Activated B cell treated with CpG ODN at 0.5 μM for 24 hours (primary cell): ENCODE data around the gene NDUFS2. TPM values are rescaled to one million over a fixed set of nuclear protein-coding genes. Genes with fewer than 3 reads are reported as not detected.

Experiments
- ATAC-seq: fragments of 200-7000 bp; cut with Tn5 transposase; one replicate; pipeline ENCODE4 v1.10.0; 2021; ENCODE audit warnings: low read depth, mild to moderate bottlenecking, moderate library complexity
- CTCF ChIA-PET: fragments of 350-600 bp; sonication (Branson Sonifier 250); formaldehyde crosslinking; loops from one replicate; lab custom pipeline; 2021; ENCODE audit warnings: antibody characterized with exemption; lab: Charles Lee
- POLR2A ChIA-PET: fragments of 350-600 bp; sonication (Branson Sonifier 250); formaldehyde crosslinking; loops from one replicate; lab custom pipeline; 2021; ENCODE audit warnings: antibody characterized with exemption; lab: Charles Lee
- DNase-seq: peaks from one replicate; pipeline ENCODE4 v3.0.0; 2022
- H3K27ac Mint-ChIP-seq: one replicate; pipeline ENCODE4 v1.8.0; 2020; ENCODE audit warnings: mixed read lengths
- H3K27me3 Mint-ChIP-seq: one replicate; pipeline ENCODE4 v1.8.0; 2021; ENCODE audit warnings: mixed read lengths
- H3K36me3 Mint-ChIP-seq: one replicate; pipeline ENCODE4 v1.8.0; 2021; ENCODE audit warnings: low read depth, mixed read lengths
- H3K4me1 Mint-ChIP-seq: one replicate; pipeline ENCODE4 v1.8.0; 2021; ENCODE audit warnings: mixed read lengths
- H3K4me3 Mint-ChIP-seq: one replicate; pipeline ENCODE4 v1.8.0; 2020; ENCODE audit warnings: mild to moderate bottlenecking, mixed read lengths
- H3K9me3 Mint-ChIP-seq: one replicate; pipeline ENCODE4 v1.8.0; 2020; ENCODE audit warnings: mixed read lengths
- intact Hi-C: fragments of 100-400 bp; cut with micrococcal nuclease; formaldehyde crosslinking; loops from one replicate; pipeline ENCODE4 v1.15.1; 2024
- total RNA-seq: library from RNA; stranded (reverse); gene quantifications from 2 replicates; pipeline ENCODE4 v1.2.3, GENCODE V29; 2022
- TF ChIP-seq, protein P1 (sequence below): fragments of 200-600 bp; IDR thresholded peaks from one replicate; pipeline ENCODE4 v1.8.0; 2022; ENCODE audit warnings: antibody characterized with exemption, mild to moderate bottlenecking

NDUFS2 gene
- total RNA-seq, 1 donor from 2014 or later: 73.9 TPM

- Mint-ChIP-seq H3K27ac (no peak overlapping the region), H3K36me3 (peaks cover 29% of the 10 kb centered on the region), H3K4me3 (no peak overlapping the region), H3K27me3 (peaks cover 20% of the 10 kb centered on the region), H3K9me3 (no peaks in the 10 kb centered on the region), H3K4me1 (peaks cover 22% of the 10 kb centered on the region)
- no peak for DNase-seq
- ChIA-PET POLR2A (interaction anchor here (0.7 to 1.6 kb wide), 3 partner anchors 8 to 24 kb away, joined by 4 to 9 read pairs (median 4); partner anchors contain the start of gene NDUFS2), CTCF (interaction anchor here (1.0 to 1.4 kb wide), 2 partner anchors 15 to 51 kb away, joined by 3 to 4 read pairs; partner anchors contain the start of genes NDUFS2 and PPOX)
- TF ChIP-seq, protein P1, sequence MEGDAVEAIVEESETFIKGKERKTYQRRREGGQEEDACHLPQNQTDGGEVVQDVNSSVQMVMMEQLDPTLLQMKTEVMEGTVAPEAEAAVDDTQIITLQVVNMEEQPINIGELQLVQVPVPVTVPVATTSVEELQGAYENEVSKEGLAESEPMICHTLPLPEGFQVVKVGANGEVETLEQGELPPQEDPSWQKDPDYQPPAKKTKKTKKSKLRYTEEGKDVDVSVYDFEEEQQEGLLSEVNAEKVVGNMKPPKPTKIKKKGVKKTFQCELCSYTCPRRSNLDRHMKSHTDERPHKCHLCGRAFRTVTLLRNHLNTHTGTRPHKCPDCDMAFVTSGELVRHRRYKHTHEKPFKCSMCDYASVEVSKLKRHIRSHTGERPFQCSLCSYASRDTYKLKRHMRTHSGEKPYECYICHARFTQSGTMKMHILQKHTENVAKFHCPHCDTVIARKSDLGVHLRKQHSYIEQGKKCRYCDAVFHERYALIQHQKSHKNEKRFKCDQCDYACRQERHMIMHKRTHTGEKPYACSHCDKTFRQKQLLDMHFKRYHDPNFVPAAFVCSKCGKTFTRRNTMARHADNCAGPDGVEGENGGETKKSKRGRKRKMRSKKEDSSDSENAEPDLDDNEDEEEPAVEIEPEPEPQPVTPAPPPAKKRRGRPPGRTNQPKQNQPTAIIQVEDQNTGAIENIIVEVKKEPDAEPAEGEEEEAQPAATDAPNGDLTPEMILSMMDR: no peak
- intact Hi-C loops: no loop called here
- peak; percentile 87 for ATAC-seq
Observed at GRCh38 chr1:161216945-161217712, 15.0 kb downstream of the NDUFS2 start.

- H3K27ac Mint-ChIP-seq: no peak overlapping the region
- TF ChIP-seq, protein P1: no peak
- no peak for ATAC-seq
- H3K4me1 Mint-ChIP-seq: peaks cover 22% of the 10 kb centered on the region
- H3K27me3 Mint-ChIP-seq: peaks cover 26% of the 10 kb centered on the region
- no peaks in the 10 kb centered on the region for H3K9me3 Mint-ChIP-seq
- no peak for DNase-seq
- intact Hi-C loops: no loop called here
- H3K4me3 Mint-ChIP-seq: no peak overlapping the region
- CTCF ChIA-PET: no interaction called here
- POLR2A ChIA-PET: interaction anchor here (1.2 kb wide), 1 partner anchor 9 kb away, joined by 4 read pairs; no protein-coding TSS in a partner anchor
- peaks cover 23% of the 10 kb centered on the region for H3K36me3 Mint-ChIP-seq
Observed at GRCh38 chr1:161217831-161218230, 15.7 kb downstream of the NDUFS2 start.

DNA sequence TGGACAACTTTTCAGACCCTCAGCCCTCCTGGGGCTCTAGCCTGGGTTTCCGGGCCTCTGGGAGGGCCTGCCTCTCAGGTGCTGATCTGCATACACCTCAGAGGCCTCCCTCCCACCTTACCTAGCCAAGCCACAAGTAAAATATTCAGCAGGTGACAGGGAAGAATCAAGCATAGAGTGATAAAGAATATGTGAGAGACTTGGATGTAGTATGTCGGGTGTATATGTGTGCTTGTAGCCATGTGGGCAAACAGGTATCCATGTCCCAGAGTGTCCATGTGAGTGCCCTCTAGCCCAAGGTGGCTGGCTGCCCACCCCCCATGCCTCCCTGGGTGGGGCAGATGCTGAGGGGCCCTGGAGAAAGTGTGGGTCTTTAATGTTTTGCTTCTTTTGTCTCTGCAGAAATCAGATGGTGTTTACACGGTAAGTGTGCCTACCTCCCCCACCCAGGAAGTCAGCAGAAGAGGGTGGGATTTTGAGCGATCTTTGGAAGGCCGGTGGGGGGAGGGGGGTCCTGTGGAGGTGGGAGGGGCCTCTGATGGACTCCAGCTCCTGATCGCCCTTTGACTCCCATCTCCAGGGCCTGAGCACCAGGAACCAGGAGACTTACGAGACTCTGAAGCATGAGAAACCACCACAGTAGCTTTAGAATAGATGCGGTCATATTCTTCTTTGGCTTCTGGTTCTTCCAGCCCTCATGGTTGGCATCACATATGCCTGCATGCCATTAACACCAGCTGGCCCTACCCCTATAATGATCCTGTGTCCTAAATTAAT is 16.3 kb downstream of the NDUFS2 start:
- H3K36me3 Mint-ChIP-seq: peaks cover 16% of the 10 kb centered on the region
- H3K4me1 Mint-ChIP-seq: peaks cover 22% of the 10 kb centered on the region
- TF ChIP-seq, protein P1: no peak
- DNase-seq (no peak), ATAC-seq (no peak)
- H3K27ac Mint-ChIP-seq: no peak overlapping the region
- intact Hi-C loops: no loop called here
- H3K27me3 Mint-ChIP-seq: peaks cover 31% of the 10 kb centered on the region
- no peaks in the 10 kb centered on the region for H3K9me3 Mint-ChIP-seq
- POLR2A ChIA-PET: interaction anchor here (0.5 to 1.8 kb wide), 3 partner anchors 9 to 526 kb away, joined by 4 to 5 read pairs (median 4); no protein-coding TSS in a partner anchor
- CTCF ChIA-PET: no interaction called here
- no peak overlapping the region for H3K4me3 Mint-ChIP-seq

DNA sequence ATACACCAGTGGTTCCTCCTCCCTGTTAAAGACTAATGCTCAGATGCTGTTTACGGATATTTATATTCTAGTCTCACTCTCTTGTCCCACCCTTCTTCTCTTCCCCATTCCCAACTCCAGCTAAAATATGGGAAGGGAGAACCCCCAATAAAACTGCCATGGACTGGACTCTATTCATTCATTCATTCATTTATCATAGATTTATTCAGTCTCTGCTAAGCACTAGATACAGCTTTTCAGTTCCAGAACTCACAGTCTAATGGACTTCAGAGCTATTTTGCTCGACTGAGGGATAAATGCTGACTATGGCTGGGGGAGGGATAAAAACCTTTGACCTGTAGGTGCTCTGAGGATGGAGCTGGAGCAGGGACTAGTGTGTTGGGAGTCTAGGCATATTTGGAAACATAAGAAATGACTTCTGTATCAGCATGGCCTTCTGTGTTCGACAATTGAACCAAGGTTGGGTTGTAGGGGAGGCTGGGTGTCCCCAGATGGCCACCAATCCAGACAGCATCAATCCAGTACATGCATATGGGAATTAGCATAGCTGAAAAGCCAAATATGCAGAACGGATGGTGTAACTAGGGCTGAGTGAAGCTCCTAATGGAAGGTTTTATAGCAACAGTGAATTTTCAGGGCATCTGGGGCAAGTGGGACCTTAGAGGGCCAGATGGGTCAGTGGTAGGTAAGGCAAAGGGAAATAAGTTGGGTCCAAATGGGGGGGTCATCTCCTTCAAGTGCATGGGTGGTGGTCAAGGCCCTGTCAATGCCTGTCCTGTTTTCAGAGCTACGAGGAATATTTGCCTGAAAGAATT is 17.1 kb downstream of the NDUFS2 start:
- TF ChIP-seq, protein P1: no peak
- Mint-ChIP-seq H3K27me3 (peaks cover 37% of the 10 kb centered on the region), H3K27ac (no peak overlapping the region), H3K36me3 (peaks cover 8% of the 10 kb centered on the region), H3K4me3 (no peak overlapping the region), H3K4me1 (peaks cover 22% of the 10 kb centered on the region), H3K9me3 (no peaks in the 10 kb centered on the region)
- CTCF ChIA-PET: no interaction called here
- ATAC-seq: no peak
- intact Hi-C loops: no loop called here
- POLR2A ChIA-PET: interaction anchor here (0.5 to 1.8 kb wide), 5 partner anchors 17 to 525 kb away, joined by 3 to 11 read pairs (median 5); partner anchors contain the start of genes NDUFS2 and PPOX
- DNase-seq: no peak
